Ishikawa (cell line): ENCODE measurements around the gene BBS9.

Experiments
- CEBPB ChIP-seq: IDR thresholded peaks from 2 replicates; pipeline ENCODE4 v1.6.1; 2012
- CREB1 ChIP-seq: IDR thresholded peaks from 2 replicates; pipeline ENCODE4 v1.6.1; 2012; ENCODE audit warnings: low read depth
- EGR1 ChIP-seq: IDR thresholded peaks from 2 replicates; pipeline ENCODE4 v1.6.1; 2012
- EP300 ChIP-seq: IDR thresholded peaks from 2 replicates; pipeline ENCODE4 v1.6.1; 2012; ENCODE audit warnings: borderline replicate concordance
- FOXM1 ChIP-seq: IDR thresholded peaks from 2 replicates; pipeline ENCODE4 v1.6.1; 2012; ENCODE audit warnings: low read depth, borderline replicate concordance
- MAX ChIP-seq: IDR thresholded peaks from 2 replicates; pipeline ENCODE4 v1.6.1; 2012
- NFIC ChIP-seq: IDR thresholded peaks from 2 replicates; pipeline ENCODE4 v1.6.1; 2012
- RAD21 ChIP-seq: IDR thresholded peaks from 2 replicates; pipeline ENCODE4 v1.6.1; 2012; ENCODE audit warnings: low read depth
- REST ChIP-seq: IDR thresholded peaks from 2 replicates; pipeline ENCODE4 v1.6.1; 2012; ENCODE audit warnings: low read depth, mild to moderate bottlenecking
- TAF1 ChIP-seq: IDR thresholded peaks from 2 replicates; pipeline ENCODE4 v1.6.1; 2012; ENCODE audit warnings: low read depth, mild to moderate bottlenecking
- TCF12 ChIP-seq: IDR thresholded peaks from 2 replicates; pipeline ENCODE4 v1.6.1; 2012; ENCODE audit warnings: low read depth
- TEAD4 ChIP-seq: IDR thresholded peaks from 2 replicates; pipeline ENCODE4 v1.6.1; 2012
- USF1 ChIP-seq: IDR thresholded peaks from 2 replicates; pipeline ENCODE4 v1.6.1; 2012
- YY1 ChIP-seq: IDR thresholded peaks from 2 replicates; pipeline ENCODE4 v1.6.1; 2012; ENCODE audit warnings: low read depth
- ZBTB7A ChIP-seq: IDR thresholded peaks from 2 replicates; pipeline ENCODE4 v1.6.1; 2012; ENCODE audit warnings: low read depth

Gene BBS9

GRCh38 chr7:33233659-33234058 is 104.3 kb downstream of the BBS9 start:
- no peak for TF ChIP-seq NFIC
- no peak for TF ChIP-seq USF1
- no peak for TF ChIP-seq TCF12
- TF ChIP-seq TEAD4 = no peak
- no peak for TF ChIP-seq YY1
- TF ChIP-seq CREB1 = no peak
- TF ChIP-seq RAD21 = no peak
- TF ChIP-seq MAX = no peak
- no peak for TF ChIP-seq ZBTB7A
- TF ChIP-seq CEBPB = no peak

- no peak for TF ChIP-seq EGR1
- TF ChIP-seq REST = no peak
- no peak for TF ChIP-seq ZBTB7A
- no peak for TF ChIP-seq CREB1
- no peak for TF ChIP-seq CEBPB
- no peak for TF ChIP-seq TEAD4
- no peak for TF ChIP-seq TAF1
- no peak for TF ChIP-seq EP300
- TF ChIP-seq FOXM1 = no peak
- no peak for TF ChIP-seq USF1
- no peak for TF ChIP-seq YY1
- no peak for TF ChIP-seq MAX
- no peak for TF ChIP-seq RAD21
- TF ChIP-seq TCF12 = no peak
- TF ChIP-seq NFIC = no peak
Measured at GRCh38 chr7:33237036-33237435, 107.7 kb downstream of the BBS9 start.

- peak; percentile 72 for TF ChIP-seq RAD21
- TF ChIP-seq FOXM1 = no peak
Measured at GRCh38 chr7:33243319-33243881, 114.0 kb downstream of the BBS9 start.

- TF ChIP-seq TCF12 (no peak), EP300 (no peak), TEAD4 (no peak), REST (no peak), TAF1 (no peak), CEBPB (no peak), USF1 (no peak)
Measured at GRCh38 chr7:33248671-33249070, 119.3 kb downstream of the BBS9 start.

- TF ChIP-seq CEBPB = no peak
- TF ChIP-seq MAX = no peak
- no peak for TF ChIP-seq EGR1
- no peak for TF ChIP-seq TAF1
- no peak for TF ChIP-seq ZBTB7A
- no peak for TF ChIP-seq NFIC
- no peak for TF ChIP-seq EP300
- TF ChIP-seq CREB1 = no peak
- no peak for TF ChIP-seq REST
- TF ChIP-seq FOXM1 = no peak
- TF ChIP-seq USF1 = no peak
- no peak for TF ChIP-seq TCF12
- no peak for TF ChIP-seq YY1
- no peak for TF ChIP-seq TEAD4
- no peak for TF ChIP-seq RAD21
Measured at GRCh38 chr7:33250421-33250871, 121.1 kb downstream of the BBS9 start.
